Measurements from ENCODE around the gene CSNK1G3.
"Not testable (repeated sequence)": the region's sequence is repeated elsewhere in the genome, so short reads cannot be mapped to it uniquely, and the experiment has no call there.

The CSNK1G3 gene

DNA sequence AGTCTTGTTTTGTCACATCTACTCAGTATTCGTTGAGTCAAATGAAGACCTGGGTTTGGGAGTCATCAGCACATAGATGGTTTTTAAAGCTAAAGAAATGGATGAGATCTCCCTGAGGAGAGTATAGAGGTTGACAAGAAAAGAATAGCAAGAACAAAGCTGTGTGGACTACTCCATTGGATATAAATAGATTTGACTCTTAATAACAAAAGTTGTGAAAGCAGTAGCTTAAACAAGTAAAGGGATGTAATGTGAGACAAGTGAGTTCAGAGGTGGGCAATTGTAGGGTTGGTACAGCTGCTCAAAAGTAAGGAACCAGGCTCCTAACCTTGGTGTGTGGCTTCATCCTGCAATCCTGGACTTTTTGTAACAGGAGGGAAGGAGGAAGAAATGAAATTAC, 49.3 kb downstream of the CSNK1G3 start:
- no peak for DNase-seq

- no peak for DNase-seq
These were observed 60.0 kb downstream of the CSNK1G3 start for GRCh38 chr5:123571927-123572326.

- no peak for DNase-seq
These were observed 66.4 kb downstream of the CSNK1G3 start for GRCh38 chr5:123578390-123578789.

DNA sequence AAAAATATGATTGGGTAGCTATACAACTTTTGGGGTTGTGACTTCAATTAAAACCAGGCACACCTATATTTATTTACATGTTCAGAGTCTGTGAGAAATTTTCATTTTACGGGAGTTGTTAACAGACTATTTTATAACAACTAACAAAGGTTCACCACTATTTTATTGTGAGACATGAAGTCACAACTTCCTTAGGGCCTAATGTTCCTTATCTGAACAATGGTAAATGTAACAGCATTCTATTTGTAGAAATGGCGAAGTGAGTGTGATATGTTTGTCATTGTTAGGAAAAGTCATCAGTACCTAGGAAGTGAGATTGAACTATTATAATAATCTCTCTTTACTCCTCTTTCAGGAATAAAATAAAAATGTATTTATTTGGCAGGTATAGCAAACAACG, 67.4 kb downstream of the CSNK1G3 start:
- DNase-seq = no peak

DNA sequence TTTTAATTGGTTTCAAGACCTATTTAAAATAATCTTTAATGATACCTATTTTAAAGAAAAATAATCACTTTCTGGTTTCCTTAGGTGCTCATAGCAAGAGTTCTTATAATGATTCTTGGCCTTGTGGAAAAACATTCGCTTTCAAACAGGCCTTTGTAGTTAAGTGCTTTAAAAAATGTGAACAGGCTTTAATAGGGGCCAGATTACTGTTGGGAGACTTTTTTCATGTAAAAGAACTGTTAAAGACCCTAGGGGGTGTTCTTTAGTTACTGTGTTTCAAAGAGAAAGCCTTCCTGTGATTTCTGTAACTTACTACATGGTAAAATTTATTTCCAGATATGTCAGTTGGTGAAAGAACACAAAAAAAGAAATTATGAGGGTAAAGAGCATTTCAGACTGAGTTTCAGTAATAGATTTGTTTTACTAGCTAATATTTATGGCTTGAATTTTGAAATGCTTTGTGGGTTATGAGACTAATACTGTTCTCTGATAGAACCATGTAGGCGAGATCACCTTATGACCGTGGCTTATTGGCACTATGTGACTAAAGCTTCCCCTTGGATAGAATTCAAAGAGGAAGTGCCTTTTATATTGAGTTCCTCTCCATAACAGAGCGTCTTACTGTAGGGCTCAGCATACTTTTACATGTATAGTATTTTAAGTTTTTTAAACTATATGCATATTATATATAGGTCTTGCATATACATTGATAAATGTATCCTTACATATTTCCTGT, 70.7 kb downstream of the CSNK1G3 start:
- DNase-seq = no peak

DNA sequence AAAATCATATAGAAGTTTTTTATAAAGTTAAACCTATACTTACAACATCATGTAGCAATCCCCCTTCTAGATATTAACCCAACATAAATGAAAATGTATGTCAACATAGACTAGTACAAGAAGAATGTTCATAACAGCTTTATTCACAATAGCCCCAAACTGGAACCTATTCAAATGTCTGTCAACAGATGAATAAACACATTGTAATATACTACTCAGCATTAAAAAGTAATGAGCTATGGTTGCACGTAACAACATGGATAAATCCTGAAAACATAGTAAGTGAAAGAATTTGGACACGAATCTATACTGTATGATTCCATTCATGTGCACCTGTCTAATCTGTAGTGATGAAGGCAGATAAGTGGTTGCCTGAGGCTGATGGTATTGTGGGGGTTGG, 73.9 kb downstream of the CSNK1G3 start:
- DNase-seq = no peak

DNA sequence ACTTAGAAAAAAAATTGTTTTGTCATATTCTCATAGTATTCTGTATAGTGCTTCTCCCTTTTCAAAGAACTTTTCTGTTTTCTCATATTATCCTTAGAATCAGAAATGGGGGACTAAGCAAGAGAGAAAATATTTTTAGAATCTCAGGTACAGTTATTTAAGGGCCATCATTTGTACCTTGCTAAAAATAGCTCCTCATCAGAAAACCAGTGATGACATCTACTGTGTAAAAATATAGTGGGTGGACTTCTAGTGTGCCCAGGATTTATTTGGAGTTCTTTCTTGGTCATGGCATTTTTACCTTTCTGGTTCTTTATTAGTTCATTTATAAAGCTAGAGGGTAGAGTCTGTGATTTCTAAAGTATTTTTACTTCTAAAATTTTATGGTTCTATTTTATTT, 82.5 kb downstream of the CSNK1G3 start:
- DNase-seq = no peak

- DNase-seq = no peak
These were observed 85.0 kb downstream of the CSNK1G3 start for GRCh38 chr5:123597018-123597417.

GRCh38 chr5:123598028-123598689, 86.2 kb downstream of the CSNK1G3 start:
- no peak for DNase-seq

GRCh38 chr5:123599171-123599570, 87.2 kb downstream of the CSNK1G3 start:
- DNase-seq = no peak

GRCh38 chr5:123601610-123602009, 89.6 kb downstream of the CSNK1G3 start:
- DNase-seq = no peak

- DNase-seq = no peak
These were observed 93.8 kb downstream of the CSNK1G3 start for GRCh38 chr5:123605822-123606221.

DNA sequence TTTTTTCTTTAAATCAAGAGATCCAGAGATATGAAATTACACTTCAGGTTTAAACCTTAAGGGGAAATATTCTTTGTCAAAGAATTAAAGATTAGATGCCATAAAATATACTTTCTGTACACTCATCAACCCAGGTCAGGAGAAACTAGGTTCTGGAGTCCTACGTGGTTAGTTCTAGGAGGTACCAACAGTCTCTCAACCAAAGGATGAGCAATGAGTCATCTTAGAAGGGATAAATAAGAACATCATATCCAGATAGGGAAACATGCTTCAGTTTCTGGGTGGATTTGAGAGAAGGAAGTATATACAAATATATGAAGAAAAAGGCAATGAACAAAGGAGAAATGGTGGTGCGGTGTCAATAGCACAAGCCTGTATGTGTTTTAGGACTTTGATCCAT, 98.2 kb downstream of the CSNK1G3 start:
- no peak for DNase-seq

- no peak for DNase-seq
These were observed 98.9 kb downstream of the CSNK1G3 start for GRCh38 chr5:123610665-123611405.

- DNase-seq = no peak
These were observed 99.4 kb downstream of the CSNK1G3 start for GRCh38 chr5:123611406-123611709.

- DNase-seq = no peak
These were observed 105.6 kb downstream of the CSNK1G3 start for GRCh38 chr5:123617561-123617960.

DNA sequence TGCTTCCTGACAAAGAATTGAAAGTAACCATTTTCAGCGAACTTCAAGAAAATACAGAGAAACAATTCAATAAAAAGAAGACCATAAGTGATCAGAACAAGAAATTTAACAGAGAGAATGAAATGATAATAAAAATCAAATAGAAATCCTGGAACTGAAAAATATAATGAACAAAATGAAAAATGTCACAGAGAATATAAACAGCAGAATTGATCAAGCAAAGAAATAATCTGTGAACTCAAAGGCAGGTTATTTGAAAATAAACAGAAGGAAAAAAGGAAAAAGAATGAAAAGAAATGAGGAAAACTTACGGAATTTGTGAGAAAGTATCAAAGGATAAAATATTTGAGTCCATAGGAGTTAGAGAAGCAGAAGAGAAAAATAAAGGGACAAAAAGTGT, 114.1 kb downstream of the CSNK1G3 start:
- no peak for DNase-seq

DNA sequence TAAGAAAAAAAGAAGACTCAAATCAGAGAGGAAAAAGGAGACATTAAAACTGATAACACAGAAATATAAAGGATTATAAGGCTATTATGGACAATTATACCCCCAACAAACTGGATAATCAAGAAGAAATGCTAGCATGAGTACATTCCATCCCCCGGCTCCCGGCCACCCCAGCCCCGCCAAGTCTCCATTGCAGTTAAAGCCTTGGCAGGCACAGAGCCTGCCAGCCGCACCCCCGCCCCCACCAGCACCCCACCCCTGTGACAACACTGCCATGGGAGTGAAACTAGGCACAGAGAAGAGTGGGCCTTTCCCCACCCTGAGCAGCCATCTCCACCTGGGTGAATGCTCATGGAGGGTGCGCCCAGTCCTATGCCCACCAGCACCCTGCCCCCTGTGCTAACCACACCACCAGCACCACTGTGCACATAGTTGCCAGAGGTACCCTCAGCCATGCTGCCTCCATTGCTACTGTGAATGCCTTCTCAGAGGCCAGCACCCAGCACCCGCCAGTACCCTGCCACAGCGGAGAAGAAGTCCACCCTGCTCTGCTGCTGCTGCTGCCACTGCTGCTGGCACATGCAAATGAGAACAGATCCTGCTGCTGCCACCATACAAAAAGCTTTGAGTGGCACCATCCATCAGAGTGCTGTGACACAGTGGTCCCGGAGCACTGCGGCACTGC, 117.0 kb downstream of the CSNK1G3 start:
- no peak for DNase-seq

- no peak for DNase-seq
These were observed 124.0 kb downstream of the CSNK1G3 start for GRCh38 chr5:123636006-123636405.

DNA sequence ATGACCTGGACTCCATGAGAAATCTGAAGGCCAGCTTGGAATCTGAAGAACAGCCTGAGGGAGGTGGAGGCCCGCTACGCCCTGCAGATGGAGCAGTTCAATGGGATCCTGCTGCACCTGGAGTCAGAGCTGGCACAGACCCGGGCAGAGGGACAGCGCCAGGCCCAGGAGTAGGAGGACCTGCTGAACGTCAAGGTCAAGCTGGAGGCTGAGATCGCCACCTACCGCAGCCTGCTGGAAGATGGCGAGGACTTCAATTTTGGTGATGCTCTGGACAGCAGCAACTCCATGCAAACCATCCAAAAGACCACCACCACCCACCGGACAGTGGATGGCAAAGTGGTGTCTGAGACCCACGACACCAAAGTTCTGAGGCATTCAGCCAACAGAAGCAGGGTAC, 125.1 kb downstream of the CSNK1G3 start:
- not testable (repeated sequence) for DNase-seq

- DNase-seq = no peak
These were observed 127.3 kb downstream of the CSNK1G3 start for GRCh38 chr5:123639244-123639643.

DNA sequence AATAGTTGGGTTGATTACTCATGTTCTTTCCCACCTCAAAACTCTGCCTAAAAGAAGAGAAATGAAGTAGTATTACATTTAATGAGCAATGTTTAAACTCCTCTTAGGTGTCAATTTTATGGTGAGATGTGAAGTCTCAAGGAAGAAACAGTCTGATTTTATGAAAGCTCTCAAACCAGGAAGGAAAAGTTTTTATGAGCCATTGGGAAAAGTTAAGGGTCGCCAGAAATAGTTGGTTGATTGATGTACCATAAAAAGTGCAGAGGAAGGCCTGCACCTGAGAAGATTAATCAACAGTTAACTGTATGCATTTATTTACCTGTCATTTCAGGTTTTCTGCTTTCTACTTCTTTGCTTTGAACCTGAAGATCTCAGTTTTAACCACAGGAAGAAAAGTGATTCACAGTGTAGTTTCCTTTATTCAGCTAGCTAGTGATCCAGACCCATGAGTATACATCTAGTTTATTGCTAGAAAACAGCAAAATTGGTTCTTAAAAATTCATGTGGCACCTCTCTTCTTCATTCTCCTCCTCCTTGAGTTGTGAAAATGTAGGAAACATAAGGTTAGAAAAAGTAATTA, 133.1 kb downstream of the CSNK1G3 start:
- no peak for DNase-seq

- no peak for DNase-seq
These were observed 135.1 kb downstream of the CSNK1G3 start for GRCh38 chr5:123647066-123647465.
